Liver (tissue), 9 donors: Measurements from ENCODE around the gene TBC1D16. TPM values are rescaled to one million over a fixed set of nuclear protein-coding genes. Genes with fewer than 3 reads are reported as not detected.
A peak's percentile ranks its signal among the peaks of the same experiment; 100 is the strongest.

Experiments used
- DNase-seq: peaks from one replicate; pipeline ENCODE4 v3.0.0-alpha.2; 2017; ENCODE audit warnings: low spot score
- H3K27ac ChIP-seq, 2 donors: one replicate each; pipeline ENCODE4 v1.7.0; 2013; ENCODE audit warnings: inconsistent platforms in 2 of 2, low read length in 2 of 2, control low read depth in 1 of 2, low read depth in 1 of 2, mild to moderate bottlenecking in 1 of 2
- H3K27me3 ChIP-seq, 4 donors: one replicate each; pipeline versions ENCODE4 v1.6.1 to v1.7.0; 2013; ENCODE audit warnings: low read length in 3 of 4, inconsistent platforms in 1 of 4, mild to moderate bottlenecking in 1 of 4, moderate library complexity in 1 of 4; ENCODE audit not compliant: control insufficient read depth in 4 of 4, insufficient read depth in 4 of 4
- H3K36me3 ChIP-seq, 4 donors: one replicate each; pipeline versions ENCODE4 v1.6.1 to v1.7.0; 2013; ENCODE audit warnings: low read length in 3 of 4, mild to moderate bottlenecking in 3 of 4, low read depth in 1 of 4, moderate library complexity in 1 of 4; ENCODE audit not compliant: control insufficient read depth in 4 of 4, insufficient read depth in 3 of 4
- H3K4me1 ChIP-seq, 4 donors: one replicate each; pipeline versions ENCODE4 v1.6.1 to v1.7.0; 2013; ENCODE audit warnings: low read length in 3 of 4, mild to moderate bottlenecking in 3 of 4, moderate library complexity in 1 of 4; ENCODE audit not compliant: control insufficient read depth in 4 of 4, insufficient read depth in 4 of 4
- H3K4me3 ChIP-seq, 3 donors: one replicate each; pipeline versions ENCODE4 v1.6.1 to v1.7.0; 2013; ENCODE audit warnings: low read length in 3 of 3, control low read depth in 1 of 3, low read depth in 1 of 3, mild to moderate bottlenecking in 1 of 3
- H3K9ac ChIP-seq, 2 donors: one replicate each; pipeline ENCODE4 v1.7.0; 2013; ENCODE audit warnings: low read length in 2 of 2, mild to moderate bottlenecking in 2 of 2, moderate library complexity in 2 of 2, control low read depth in 1 of 2, low read depth in 1 of 2
- H3K9me3 ChIP-seq, 4 donors: one replicate each; pipeline versions ENCODE4 v1.6.1 to v1.7.0; 2013; ENCODE audit warnings: low read length in 3 of 4; ENCODE audit not compliant: control insufficient read depth in 4 of 4
- EGR1 ChIP-seq, 2 donors: IDR thresholded peaks; 2 replicates each; pipeline ENCODE4 v1.6.1; 2016 to 2018; ENCODE audit warnings: antibody characterized with exemption in 2 of 2, low read depth in 2 of 2
- FOXA1 ChIP-seq: IDR thresholded peaks from 2 replicates; pipeline ENCODE4 v1.6.1; 2016; ENCODE audit warnings: antibody characterized with exemption
- FOXA2 ChIP-seq: IDR thresholded peaks from 2 replicates; pipeline ENCODE4 v1.6.1; 2016; ENCODE audit warnings: antibody characterized with exemption
- GABPA ChIP-seq, 2 donors: IDR thresholded peaks in 1 of 2; conservative IDR thresholded peaks in 1 of 2; 2 replicates each; pipeline ENCODE4 v1.6.1; 2016; ENCODE audit warnings: antibody characterized with exemption in 2 of 2, mild to moderate bottlenecking in 1 of 2, moderate library complexity in 1 of 2
- HNF4A ChIP-seq, 2 donors: conservative IDR thresholded peaks; 2 replicates each; pipeline ENCODE4 v1.6.1; 2016; ENCODE audit warnings: antibody characterized with exemption in 2 of 2, mild to moderate bottlenecking in 2 of 2
- HNF4G ChIP-seq: IDR thresholded peaks from 2 replicates; pipeline ENCODE4 v1.6.1; 2016; ENCODE audit warnings: antibody characterized with exemption
- JUND ChIP-seq, 2 donors: IDR thresholded peaks; 2 replicates each; pipeline ENCODE4 v1.6.1; 2016; ENCODE audit warnings: antibody characterized with exemption in 2 of 2
- NR2F2 ChIP-seq: IDR thresholded peaks from 2 replicates; pipeline ENCODE4 v1.6.1; 2016; ENCODE audit warnings: antibody characterized with exemption
- RAD21 ChIP-seq, 2 donors: IDR thresholded peaks; 2 replicates each; pipeline ENCODE4 v1.6.1; 2016; ENCODE audit warnings: antibody characterized with exemption in 2 of 2, mild to moderate bottlenecking in 2 of 2
- RXRA ChIP-seq, 2 donors: IDR thresholded peaks; 2 replicates each; pipeline ENCODE4 v1.6.1; 2017 to 2018; ENCODE audit warnings: antibody characterized with exemption in 2 of 2, mild to moderate bottlenecking in 1 of 2
- SP1 ChIP-seq: IDR thresholded peaks from 2 replicates; pipeline ENCODE4 v1.6.1; 2018; ENCODE audit warnings: antibody characterized with exemption, mild to moderate bottlenecking
- TAF1 ChIP-seq: conservative IDR thresholded peaks from 2 replicates; pipeline ENCODE4 v1.6.1; 2016; ENCODE audit warnings: antibody characterized with exemption, mild to moderate bottlenecking
- YY1 ChIP-seq: IDR thresholded peaks from 2 replicates; pipeline ENCODE4 v1.6.1; 2016; ENCODE audit warnings: antibody characterized with exemption, mild to moderate bottlenecking
- WGBS: extraction: QIAGEN DNeasy Blood & Tissue Kit; methylation state at CpG from one replicate; pipeline ENCODE4 v1.1.7; 2013; 5-methylcytosine and 5-hydroxymethylcytosine counted together
- polyA plus RNA-seq, 2 donors: library from polyadenylated mRNA; stranded (reverse) in 1 of 2; unstranded in 1 of 2; fragments of 200-250 nt in 1 of 2; fragments of >200 nt in 1 of 2; fragmentation: Nextera tagmentation in 1 of 2; extraction: Ambion mirVana in 1 of 2; gene quantifications; one replicate each; pipeline versions ENCODE4 v1.2.1 to v1.2.3, GENCODE V29; 2013 to 2015
- total RNA-seq, 2 donors: library from RNA; depleted of rRNA; stranded (reverse); fragments of >200 nt; gene quantifications; one replicate each; pipeline ENCODE4 v1.2.3, GENCODE V29; 2014
- TF ChIP-seq, protein P1 (sequence below): IDR thresholded peaks from 2 replicates; pipeline ENCODE4 v1.6.1; 2016; ENCODE audit warnings: antibody characterized with exemption
- TF ChIP-seq, protein P2 (sequence below): fragments of 150-350 bp; IDR thresholded peaks from 2 replicates; pipeline ENCODE4 v1.5.1; 2017; ENCODE audit warnings: improper control_type of control experiment, low read depth, low read length; ENCODE audit not compliant: missing input control
- TF ChIP-seq, protein P3 (sequence below): IDR thresholded peaks from 2 replicates; pipeline ENCODE4 v1.6.1; 2016; ENCODE audit warnings: antibody characterized with exemption, mild to moderate bottlenecking
- TF ChIP-seq, protein P4 (sequence below): IDR thresholded peaks from 2 replicates; pipeline ENCODE4 v1.6.1; 2016; ENCODE audit warnings: antibody characterized with exemption
- donor health status: healthy.
- donor health status: healthy.
- donor health status: healthy.
- donor health status: healthy.
- donor health status: healthy.

Gene TBC1D16
- total and polyA plus RNA-seq, 4 donors: 3.4 to 29.5 (median 4.7) TPM

DNA sequence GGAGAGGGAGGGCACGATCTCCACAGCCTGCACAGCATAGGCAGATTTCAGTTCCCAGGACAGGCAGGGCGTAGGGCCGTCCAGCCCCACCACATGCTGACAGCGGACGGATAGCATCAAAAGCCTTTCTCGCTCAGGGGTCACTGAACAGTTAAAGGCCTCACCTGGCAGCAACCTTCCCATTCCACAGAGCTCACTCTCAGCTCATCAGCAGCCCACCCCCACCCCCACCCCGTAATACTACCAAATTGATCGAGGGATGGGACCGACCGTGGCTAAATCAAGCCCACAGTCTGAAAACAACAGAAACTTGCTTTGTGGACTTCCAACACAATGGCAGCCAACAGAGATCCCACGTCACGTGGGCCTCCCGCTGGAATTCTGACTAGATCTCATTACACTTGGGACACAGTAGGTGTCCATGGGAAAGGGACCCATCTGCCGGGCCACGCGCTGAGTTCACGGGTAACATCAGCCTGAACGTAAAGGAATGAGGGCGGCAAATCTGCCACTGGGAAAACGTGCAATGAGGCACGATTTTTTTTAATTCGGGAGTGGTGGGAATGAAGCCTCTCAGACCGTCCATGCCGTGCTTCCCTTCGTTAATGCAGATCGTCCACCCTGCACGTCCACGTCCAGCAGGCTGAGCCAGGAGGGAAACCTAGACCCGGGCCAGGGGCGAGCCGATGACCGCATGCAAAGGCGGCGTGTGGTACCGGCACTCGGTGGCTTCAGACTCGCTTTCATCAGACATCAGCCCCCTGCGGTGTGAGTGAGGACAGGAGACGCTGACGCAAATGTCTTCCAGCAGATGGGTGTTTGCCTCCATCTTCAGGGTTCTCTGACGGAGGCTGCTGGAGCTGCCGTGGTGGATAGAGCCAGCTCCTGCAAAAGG, 92.1 kb downstream of the TBC1D16 start:
- Histone ChIP-seq H3K4me3 (no peak overlapping the region), H3K36me3 (peaks cover 3 to 29% (median 5%) of the 10 kb centered on the region in 4 donors)
- no peak for DNase-seq

DNA sequence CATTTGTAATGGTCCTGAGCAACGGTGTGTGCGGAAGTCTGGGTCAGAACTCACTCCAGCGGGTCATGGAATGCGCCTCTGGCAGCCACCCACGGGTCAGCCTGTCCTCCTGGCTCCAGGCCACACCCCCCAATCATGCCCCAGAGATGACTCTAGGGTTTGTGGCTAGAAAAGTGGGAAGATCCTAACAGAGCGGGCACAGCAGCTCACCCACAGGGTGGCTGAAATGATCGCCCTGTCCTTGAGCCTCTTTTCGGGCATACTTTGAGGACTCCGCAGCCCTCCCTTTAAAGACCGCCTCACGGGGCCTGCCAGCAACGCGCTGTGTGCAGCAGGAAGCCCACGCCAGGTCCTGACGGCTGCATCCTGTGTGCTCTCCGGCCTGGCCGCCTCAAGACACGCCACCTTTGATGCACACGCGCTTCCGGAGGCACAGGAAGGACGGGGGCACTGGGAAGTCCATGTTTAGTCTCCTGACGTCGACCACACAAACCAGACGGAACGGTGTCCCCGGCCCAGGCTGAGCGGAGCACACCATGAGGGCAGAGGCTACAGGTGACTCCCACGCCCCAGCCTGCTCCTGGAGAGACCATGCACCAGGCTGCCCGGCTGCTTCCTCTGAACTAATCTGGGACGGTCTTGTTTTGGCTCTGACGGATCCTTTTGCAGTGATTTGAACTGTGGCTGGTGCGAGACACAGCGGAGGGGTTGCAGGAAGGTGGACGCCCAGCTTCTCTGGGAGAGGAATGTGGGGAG, 92.9 kb downstream of the TBC1D16 start:
- Histone ChIP-seq H3K4me1 (peaks cover 0 to 2% (median 0%) of the 10 kb centered on the region in 4 donors), H3K27me3 (no peaks in the 10 kb centered on the region), H3K9ac (no peak overlapping the region), H3K4me3 (no peak overlapping the region), H3K9me3 (no peaks in the 10 kb centered on the region), H3K27ac (no peak overlapping the region), H3K36me3 (peaks cover 3 to 23% (median 5%) of the 10 kb centered on the region in 4 donors)
- DNase-seq: no peak
- TF ChIP-seq, protein P1, sequence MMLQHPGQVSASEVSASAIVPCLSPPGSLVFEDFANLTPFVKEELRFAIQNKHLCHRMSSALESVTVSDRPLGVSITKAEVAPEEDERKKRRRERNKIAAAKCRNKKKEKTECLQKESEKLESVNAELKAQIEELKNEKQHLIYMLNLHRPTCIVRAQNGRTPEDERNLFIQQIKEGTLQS: no peak
- TF ChIP-seq RXRA (IDR thresholded peaks at IDR 0.05): no peak
- TF ChIP-seq NR2F2: peak; percentile 66
- peak; percentile 14 for TF ChIP-seq SP1
- TF ChIP-seq, protein P2, sequence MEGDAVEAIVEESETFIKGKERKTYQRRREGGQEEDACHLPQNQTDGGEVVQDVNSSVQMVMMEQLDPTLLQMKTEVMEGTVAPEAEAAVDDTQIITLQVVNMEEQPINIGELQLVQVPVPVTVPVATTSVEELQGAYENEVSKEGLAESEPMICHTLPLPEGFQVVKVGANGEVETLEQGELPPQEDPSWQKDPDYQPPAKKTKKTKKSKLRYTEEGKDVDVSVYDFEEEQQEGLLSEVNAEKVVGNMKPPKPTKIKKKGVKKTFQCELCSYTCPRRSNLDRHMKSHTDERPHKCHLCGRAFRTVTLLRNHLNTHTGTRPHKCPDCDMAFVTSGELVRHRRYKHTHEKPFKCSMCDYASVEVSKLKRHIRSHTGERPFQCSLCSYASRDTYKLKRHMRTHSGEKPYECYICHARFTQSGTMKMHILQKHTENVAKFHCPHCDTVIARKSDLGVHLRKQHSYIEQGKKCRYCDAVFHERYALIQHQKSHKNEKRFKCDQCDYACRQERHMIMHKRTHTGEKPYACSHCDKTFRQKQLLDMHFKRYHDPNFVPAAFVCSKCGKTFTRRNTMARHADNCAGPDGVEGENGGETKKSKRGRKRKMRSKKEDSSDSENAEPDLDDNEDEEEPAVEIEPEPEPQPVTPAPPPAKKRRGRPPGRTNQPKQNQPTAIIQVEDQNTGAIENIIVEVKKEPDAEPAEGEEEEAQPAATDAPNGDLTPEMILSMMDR: no peak
- TF ChIP-seq TAF1: no peak
- WGBS: 69% methylated on average over 35 of the region's 35 CpGs

More for the DNA sequence above, 92.1 kb downstream of the TBC1D16 start:
- Histone ChIP-seq H3K27ac (no peak overlapping the region), H3K27me3 (no peaks in the 10 kb centered on the region), H3K9ac (no peak overlapping the region), H3K9me3 (no peaks in the 10 kb centered on the region), H3K4me1 (peaks cover 0 to 2% (median 0%) of the 10 kb centered on the region in 4 donors)
- TF ChIP-seq, protein P2: no peak
- TF ChIP-seq NR2F2: no peak
- no peak for TF ChIP-seq RAD21 (IDR thresholded peaks at IDR 0.05)
- WGBS: 96% methylated on average over 42 of the region's 42 CpGs

DNA sequence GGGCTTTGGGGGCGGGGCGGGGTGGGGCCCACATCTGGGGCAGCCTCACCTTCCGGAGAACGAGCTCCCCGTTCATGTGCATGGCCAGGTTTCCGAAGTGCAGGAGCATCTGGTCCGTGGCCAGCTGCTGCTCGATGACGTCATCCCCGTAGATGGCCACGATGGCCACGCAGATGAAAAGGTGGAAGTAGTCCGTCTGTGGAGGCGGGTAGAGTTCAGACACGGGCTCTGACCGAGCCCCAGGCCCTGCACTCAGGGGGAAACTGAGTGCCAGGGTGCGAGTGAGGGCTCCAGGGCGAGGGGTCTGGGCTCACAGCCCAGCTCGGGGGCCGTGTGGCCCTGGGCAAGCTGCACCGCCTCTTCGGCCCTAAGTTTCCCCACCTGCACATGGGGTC, 93.7 kb downstream of the TBC1D16 start:
- no peaks in the 10 kb centered on the region for H3K27me3 ChIP-seq
- no peaks in the 10 kb centered on the region for H3K9me3 ChIP-seq
- no peak for DNase-seq
- no peak overlapping the region for H3K27ac ChIP-seq
- H3K4me1 ChIP-seq: peaks cover 0 to 2% (median 0%) of the 10 kb centered on the region in 4 donors
- 94% methylated on average over 22 of the region's 22 CpGs for WGBS
- peaks cover 3 to 17% (median 5%) of the 10 kb centered on the region in 4 donors for H3K36me3 ChIP-seq
- H3K9ac ChIP-seq: no peak overlapping the region
- no peak overlapping the region for H3K4me3 ChIP-seq
- TF ChIP-seq, protein P3, sequence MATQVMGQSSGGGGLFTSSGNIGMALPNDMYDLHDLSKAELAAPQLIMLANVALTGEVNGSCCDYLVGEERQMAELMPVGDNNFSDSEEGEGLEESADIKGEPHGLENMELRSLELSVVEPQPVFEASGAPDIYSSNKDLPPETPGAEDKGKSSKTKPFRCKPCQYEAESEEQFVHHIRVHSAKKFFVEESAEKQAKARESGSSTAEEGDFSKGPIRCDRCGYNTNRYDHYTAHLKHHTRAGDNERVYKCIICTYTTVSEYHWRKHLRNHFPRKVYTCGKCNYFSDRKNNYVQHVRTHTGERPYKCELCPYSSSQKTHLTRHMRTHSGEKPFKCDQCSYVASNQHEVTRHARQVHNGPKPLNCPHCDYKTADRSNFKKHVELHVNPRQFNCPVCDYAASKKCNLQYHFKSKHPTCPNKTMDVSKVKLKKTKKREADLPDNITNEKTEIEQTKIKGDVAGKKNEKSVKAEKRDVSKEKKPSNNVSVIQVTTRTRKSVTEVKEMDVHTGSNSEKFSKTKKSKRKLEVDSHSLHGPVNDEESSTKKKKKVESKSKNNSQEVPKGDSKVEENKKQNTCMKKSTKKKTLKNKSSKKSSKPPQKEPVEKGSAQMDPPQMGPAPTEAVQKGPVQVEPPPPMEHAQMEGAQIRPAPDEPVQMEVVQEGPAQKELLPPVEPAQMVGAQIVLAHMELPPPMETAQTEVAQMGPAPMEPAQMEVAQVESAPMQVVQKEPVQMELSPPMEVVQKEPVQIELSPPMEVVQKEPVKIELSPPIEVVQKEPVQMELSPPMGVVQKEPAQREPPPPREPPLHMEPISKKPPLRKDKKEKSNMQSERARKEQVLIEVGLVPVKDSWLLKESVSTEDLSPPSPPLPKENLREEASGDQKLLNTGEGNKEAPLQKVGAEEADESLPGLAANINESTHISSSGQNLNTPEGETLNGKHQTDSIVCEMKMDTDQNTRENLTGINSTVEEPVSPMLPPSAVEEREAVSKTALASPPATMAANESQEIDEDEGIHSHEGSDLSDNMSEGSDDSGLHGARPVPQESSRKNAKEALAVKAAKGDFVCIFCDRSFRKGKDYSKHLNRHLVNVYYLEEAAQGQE: no peak
- TF ChIP-seq YY1 (no peak), HNF4A (conservative IDR thresholded peaks at IDR 0.05) (no peak), GABPA (IDR thresholded peaks at IDR 0.05 in 1 of 2, conservative IDR thresholded peaks at IDR 0.05 in 1 of 2) (no peak), NR2F2 (no peak), EGR1 (IDR thresholded peaks at IDR 0.05; ENCODE audit: low read depth in 2 of 2) (no peak), JUND (IDR thresholded peaks at IDR 0.05) (no peak), TAF1 (no peak), HNF4G (no peak), FOXA2 (no peak), FOXA1 (no peak), SP1 (no peak), RAD21 (IDR thresholded peaks at IDR 0.05) (no peak), RXRA (IDR thresholded peaks at IDR 0.05) (no peak)
- TF ChIP-seq, protein P1: no peak
- TF ChIP-seq, protein P4, sequence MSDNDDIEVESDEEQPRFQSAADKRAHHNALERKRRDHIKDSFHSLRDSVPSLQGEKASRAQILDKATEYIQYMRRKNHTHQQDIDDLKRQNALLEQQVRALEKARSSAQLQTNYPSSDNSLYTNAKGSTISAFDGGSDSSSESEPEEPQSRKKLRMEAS: no peak
